GM12891 (cell line): Measurements from ENCODE around the gene GPSM1.

Experiments used
- PAX5 ChIP-seq: IDR thresholded peaks from 2 replicates; pipeline ENCODE4 v1.6.1; 2011; ENCODE audit warnings: low read length, moderate library complexity, mild to moderate bottlenecking; ENCODE audit not compliant: insufficient read depth, severe bottlenecking
- POLR2A ChIP-seq: IDR thresholded peaks from 2 replicates; pipeline ENCODE4 v1.6.1; 2011; ENCODE audit warnings: low read depth, low read length, control low read depth
- TAF1 ChIP-seq: IDR thresholded peaks from 2 replicates; pipeline ENCODE4 v1.6.1; 2011; ENCODE audit warnings: low read depth, low read length, control low read depth

DNA sequence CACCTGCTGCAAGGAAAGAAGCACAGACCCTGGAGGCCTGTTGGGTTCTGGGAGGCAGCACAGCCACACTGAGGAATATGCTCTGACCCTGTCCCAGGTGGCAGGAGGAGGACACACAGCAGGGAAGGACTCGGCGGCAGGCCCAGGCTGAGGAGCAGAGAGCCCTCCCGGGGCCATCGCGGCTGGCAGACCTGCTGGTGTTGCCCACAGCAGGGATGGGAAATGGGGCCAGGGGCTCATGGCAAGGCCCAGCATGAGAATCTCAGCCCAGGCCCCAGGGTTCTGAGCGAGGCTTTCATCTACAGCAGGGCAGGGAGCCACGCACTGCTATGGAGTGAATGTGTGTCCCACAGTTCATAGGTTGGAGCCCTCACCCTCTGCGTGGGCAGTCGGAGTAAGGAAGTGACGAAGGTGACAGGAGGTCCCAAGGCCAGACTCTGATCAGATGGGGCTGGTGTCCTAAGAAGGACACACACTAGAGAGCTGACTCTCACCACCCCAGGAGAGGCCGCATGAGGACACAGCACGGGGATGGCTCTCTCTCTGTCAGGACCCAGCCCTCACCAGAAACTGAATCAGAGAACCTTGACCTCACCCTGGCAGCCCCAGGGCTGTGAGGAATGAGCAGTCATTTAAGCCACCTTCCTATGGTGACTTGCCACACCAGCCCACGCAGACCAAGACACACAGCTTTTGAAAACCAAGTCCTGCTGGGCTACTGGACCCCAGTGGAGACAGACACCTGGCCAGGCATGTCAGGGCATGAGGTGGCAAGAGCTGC, 10.3 kb upstream of the GPSM1 start:
- TF ChIP-seq POLR2A, result no peak
- TF ChIP-seq TAF1, result no peak
- TF ChIP-seq PAX5, result no peak
